ENCODE results near the gene ITGB1BP1. TPM values are rescaled to one million over a fixed set of nuclear protein-coding genes. Genes with fewer than 3 reads are reported as not detected.

Gene ITGB1BP1
- total RNA-seq, 1 experiment from 2014 or later: 68.1 TPM

DNA sequence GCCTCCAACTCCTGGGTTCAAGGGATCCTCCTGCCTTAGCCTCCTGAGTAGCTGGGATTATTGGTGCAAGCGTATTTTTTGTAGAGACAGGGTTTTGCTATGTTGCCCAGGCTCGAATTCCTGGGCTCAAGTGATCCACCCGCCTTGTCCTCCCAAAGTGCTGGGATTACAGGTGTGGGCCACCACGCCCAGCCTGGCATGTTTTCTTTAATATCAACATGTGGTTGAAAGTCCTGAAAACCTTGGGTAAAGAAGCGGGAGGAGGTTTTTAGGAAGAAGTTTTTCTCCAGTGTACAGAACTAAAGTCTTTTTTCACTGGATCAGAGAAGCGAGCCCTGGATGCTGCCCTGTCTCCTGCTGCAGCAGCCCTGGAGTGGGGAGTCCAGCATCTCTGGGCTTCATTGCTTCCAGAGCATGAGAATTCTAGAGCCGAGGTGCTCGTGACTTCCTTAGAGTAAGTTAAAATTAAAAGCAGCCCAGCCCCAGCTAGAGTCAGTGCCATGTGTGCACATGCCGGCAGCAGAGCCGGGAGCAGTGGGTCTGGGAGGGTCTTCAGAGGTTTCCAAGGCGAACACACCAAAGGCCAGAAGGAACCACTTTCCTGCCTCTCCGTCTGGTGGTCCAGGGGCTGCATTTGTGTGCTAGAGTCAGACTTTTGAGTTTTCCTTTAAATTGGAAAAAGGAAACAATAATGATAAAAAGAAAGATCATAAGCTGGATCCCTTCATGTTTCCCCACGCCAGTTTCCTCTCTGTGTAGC lies 31.2 kb downstream of the ITGB1BP1 start:
- ChIA-PET CTCF (no interaction called here), POLR2A (ENCODE audit: unreplicated experiment) (no interaction called here)
- BruUV-seq (replicated peaks): no TSS peak
- no peaks in the 10 kb centered on the region for H3K9me3 ChIP-seq (ENCODE audit: insufficient read depth, low read depth)
- no peaks in the 10 kb centered on the region for H3K9me2 ChIP-seq (ENCODE audit: insufficient read depth)
- no peak for DNase-seq
- H2AFZ ChIP-seq: no peak overlapping the region
- H3K27me3 ChIP-seq (ENCODE audit: insufficient read depth, low read depth): no peaks in the 10 kb centered on the region
- H3K27ac ChIP-seq: no peak overlapping the region
- peaks cover 46% of the 10 kb centered on the region for H3F3A ChIP-seq (ENCODE audit: insufficient read depth, low read depth)
- no peak overlapping the region for H3K4me3 ChIP-seq
- no peak overlapping the region for H3K4me2 ChIP-seq
- intact Hi-C loops (cut with micrococcal nuclease; ENCODE audit: unreplicated experiment): loop anchor here (1.0 kb wide), 1 partner anchor 46 kb away; no protein-coding TSS in a partner anchor
- peaks cover 51% of the 10 kb centered on the region for H3K36me3 ChIP-seq (ENCODE audit: low read depth)
- H3K79me2 ChIP-seq (ENCODE audit: low read depth): peaks cover 10% of the 10 kb centered on the region; the same call in 1 of the 2 replicates
- TF ChIP-seq, protein P1, sequence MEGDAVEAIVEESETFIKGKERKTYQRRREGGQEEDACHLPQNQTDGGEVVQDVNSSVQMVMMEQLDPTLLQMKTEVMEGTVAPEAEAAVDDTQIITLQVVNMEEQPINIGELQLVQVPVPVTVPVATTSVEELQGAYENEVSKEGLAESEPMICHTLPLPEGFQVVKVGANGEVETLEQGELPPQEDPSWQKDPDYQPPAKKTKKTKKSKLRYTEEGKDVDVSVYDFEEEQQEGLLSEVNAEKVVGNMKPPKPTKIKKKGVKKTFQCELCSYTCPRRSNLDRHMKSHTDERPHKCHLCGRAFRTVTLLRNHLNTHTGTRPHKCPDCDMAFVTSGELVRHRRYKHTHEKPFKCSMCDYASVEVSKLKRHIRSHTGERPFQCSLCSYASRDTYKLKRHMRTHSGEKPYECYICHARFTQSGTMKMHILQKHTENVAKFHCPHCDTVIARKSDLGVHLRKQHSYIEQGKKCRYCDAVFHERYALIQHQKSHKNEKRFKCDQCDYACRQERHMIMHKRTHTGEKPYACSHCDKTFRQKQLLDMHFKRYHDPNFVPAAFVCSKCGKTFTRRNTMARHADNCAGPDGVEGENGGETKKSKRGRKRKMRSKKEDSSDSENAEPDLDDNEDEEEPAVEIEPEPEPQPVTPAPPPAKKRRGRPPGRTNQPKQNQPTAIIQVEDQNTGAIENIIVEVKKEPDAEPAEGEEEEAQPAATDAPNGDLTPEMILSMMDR (conservative IDR thresholded peaks at IDR 0.05): no peak
- peaks cover 11% of the 10 kb centered on the region for H3K4me1 ChIP-seq (replicated peaks; ENCODE audit: insufficient read depth)
- no peaks in the 10 kb centered on the region; the same call in 1 of the 2 replicates for H4K20me1 ChIP-seq (ENCODE audit: insufficient read depth)

DNA sequence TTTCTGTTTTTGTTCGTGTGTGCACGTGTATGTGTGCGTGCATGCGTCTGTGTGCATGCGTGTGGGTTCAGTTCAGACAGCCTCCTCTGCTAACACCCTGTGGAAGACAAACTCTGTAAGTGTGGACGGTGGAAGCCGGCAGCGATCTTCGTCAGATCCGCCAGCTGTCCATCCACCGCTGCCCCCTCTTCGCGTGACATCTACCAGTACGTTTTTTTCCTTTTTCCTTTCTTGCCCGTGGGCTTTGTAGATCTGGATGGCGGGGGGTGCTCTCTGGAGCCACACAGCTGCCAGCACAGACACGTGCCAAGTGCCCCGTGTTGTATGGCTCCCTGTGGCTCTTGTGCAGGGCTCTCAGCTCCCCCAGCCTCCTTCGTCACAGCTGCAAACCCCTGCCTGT lies 32.3 kb downstream of the ITGB1BP1 start:
- H3K4me2 ChIP-seq: no peak overlapping the region
- H3K27ac ChIP-seq: no peak overlapping the region
- no peak for DNase-seq
- H3K79me2 ChIP-seq (ENCODE audit: low read depth): peaks cover 10% of the 10 kb centered on the region; the same call in 1 of the 2 replicates
- no peak overlapping the region for H3K4me3 ChIP-seq
- no peaks in the 10 kb centered on the region for H3K27me3 ChIP-seq (ENCODE audit: insufficient read depth, low read depth)
- ChIA-PET CTCF (no interaction called here), POLR2A (ENCODE audit: unreplicated experiment) (no interaction called here)
- BruUV-seq (replicated peaks): no TSS peak
- peaks cover 44% of the 10 kb centered on the region for H3K36me3 ChIP-seq (ENCODE audit: low read depth)
- TF ChIP-seq EZH2 (IDR thresholded peaks at IDR 0.05; ENCODE audit: low read depth): no peak
- TF ChIP-seq, protein P1 (conservative IDR thresholded peaks at IDR 0.05): no peak
- H3K4me1 ChIP-seq (replicated peaks; ENCODE audit: insufficient read depth): peaks cover 18% of the 10 kb centered on the region
- H4K20me1 ChIP-seq (ENCODE audit: insufficient read depth): no peaks in the 10 kb centered on the region
- H2AFZ ChIP-seq: no peak overlapping the region
- peaks cover 45% of the 10 kb centered on the region for H3F3A ChIP-seq (ENCODE audit: insufficient read depth, low read depth)
- no peaks in the 10 kb centered on the region for H3K9me2 ChIP-seq (ENCODE audit: insufficient read depth)
- intact Hi-C loops (cut with micrococcal nuclease; ENCODE audit: unreplicated experiment): no loop called here
- no peaks in the 10 kb centered on the region for H3K9me3 ChIP-seq (ENCODE audit: insufficient read depth, low read depth)

DNA sequence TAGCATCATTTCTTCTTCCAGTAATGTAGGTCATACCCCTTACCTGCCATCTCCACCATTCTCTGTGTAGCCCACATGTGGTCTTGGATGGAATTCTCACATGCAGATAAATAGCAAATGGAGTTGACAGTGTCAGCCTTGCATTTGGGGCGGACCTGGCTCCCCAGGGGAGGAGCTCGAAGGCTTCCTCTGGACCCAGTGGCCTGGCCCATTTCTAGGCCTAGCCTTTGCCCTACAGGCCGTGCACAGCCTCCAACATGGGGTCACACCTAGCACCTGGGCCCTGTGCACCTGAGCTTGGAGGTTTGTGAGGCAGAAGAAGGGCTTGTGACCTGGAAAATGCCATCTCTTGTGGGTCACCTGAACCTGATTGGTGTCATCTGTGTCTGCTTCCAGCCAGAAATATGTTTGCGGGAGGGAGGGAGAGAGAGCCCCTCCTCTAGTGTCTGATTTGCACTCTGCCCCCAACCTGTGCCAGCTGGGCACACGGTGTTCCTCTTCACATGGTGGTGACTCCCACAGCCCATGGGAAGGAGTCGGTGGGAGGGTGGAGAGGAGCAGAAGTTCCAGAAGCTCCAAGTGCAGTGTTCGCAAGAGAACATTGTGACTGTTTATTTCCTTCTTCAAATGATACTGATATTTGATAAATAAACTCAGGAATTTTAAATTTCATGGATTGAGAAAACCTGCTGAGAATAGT lies 33.0 kb downstream of the ITGB1BP1 start:
- CTCF ChIA-PET: interaction anchor here (0.5 kb wide), 1 partner anchor 27 kb away, joined by 10 read pairs; no protein-coding TSS in a partner anchor
- Histone ChIP-seq H3K27ac (no peak overlapping the region), H3K9me2 (ENCODE audit: insufficient read depth) (no peaks in the 10 kb centered on the region), H3K4me1 (replicated peaks; ENCODE audit: insufficient read depth) (peaks cover 25% of the 10 kb centered on the region), H3K4me2 (no peak overlapping the region), H4K20me1 (ENCODE audit: insufficient read depth) (no peaks in the 10 kb centered on the region), H3K4me3 (no peak overlapping the region), H2AFZ (no peak overlapping the region), H3F3A (ENCODE audit: insufficient read depth, low read depth) (peaks cover 50% of the 10 kb centered on the region), H3K79me2 (ENCODE audit: low read depth) (peaks cover 10% of the 10 kb centered on the region; the same call in 1 of the 2 replicates), H3K36me3 (ENCODE audit: low read depth) (peaks cover 47% of the 10 kb centered on the region), H3K9me3 (ENCODE audit: insufficient read depth, low read depth) (no peaks in the 10 kb centered on the region), H3K27me3 (ENCODE audit: insufficient read depth, low read depth) (no peaks in the 10 kb centered on the region)
- intact Hi-C loops (cut with micrococcal nuclease; ENCODE audit: unreplicated experiment): no loop called here
- DNase-seq: no peak
- TF ChIP-seq EZH2 (IDR thresholded peaks at IDR 0.05; ENCODE audit: low read depth): no peak
- TF ChIP-seq, protein P1 (conservative IDR thresholded peaks at IDR 0.05): no peak
- BruUV-seq (replicated peaks): no TSS peak
- POLR2A ChIA-PET (ENCODE audit: unreplicated experiment): no interaction called here

Measured in PC-9 (cell line).